NCI-H1436 treated with DMSO at 0.1 percent for 48 hours (cell line): ENCODE data around the gene ANGPTL2.

Source experiments
- DNase-seq: peaks from one replicate; lab custom pipeline; 2025; lab: John Stamatoyannopoulos, UW

The ANGPTL2 gene

GRCh38 chr9:127116957-127117356 lies 5.5 kb downstream of the ANGPTL2 start:
- DNase-seq: no peak

GRCh38 chr9:127116088-127116726 lies 6.2 kb downstream of the ANGPTL2 start:
- DNase-seq: no peak

- DNase-seq: no peak
These were observed 7.8 kb downstream of the ANGPTL2 start for GRCh38 chr9:127114606-127115005.

GRCh38 chr9:127113191-127113972 lies 9.1 kb downstream of the ANGPTL2 start:
- DNase-seq: no peak

- DNase-seq: no peak
These were observed 9.7 kb downstream of the ANGPTL2 start for GRCh38 chr9:127112735-127113161.

- DNase-seq: no peak
These were observed 10.4 kb downstream of the ANGPTL2 start for GRCh38 chr9:127112056-127112455.

- DNase-seq: no peak
These were observed 13.2 kb downstream of the ANGPTL2 start for GRCh38 chr9:127109212-127109711.

- DNase-seq: no peak
These were observed 14.2 kb downstream of the ANGPTL2 start for GRCh38 chr9:127107929-127108876.

- no peak for DNase-seq
These were observed 15.1 kb downstream of the ANGPTL2 start for GRCh38 chr9:127107171-127107928.

GRCh38 chr9:127106466-127106855 lies 16.0 kb downstream of the ANGPTL2 start:
- DNase-seq: no peak

- no peak for DNase-seq
These were observed 16.5 kb downstream of the ANGPTL2 start for GRCh38 chr9:127105805-127106465.

- DNase-seq: no peak
These were observed 17.7 kb downstream of the ANGPTL2 start for GRCh38 chr9:127104581-127105311.

GRCh38 chr9:127102788-127103187 lies 19.6 kb downstream of the ANGPTL2 start:
- DNase-seq: no peak

- no peak for DNase-seq
These were observed 20.3 kb downstream of the ANGPTL2 start for GRCh38 chr9:127102176-127102575.

GRCh38 chr9:127099664-127100063 lies 22.8 kb downstream of the ANGPTL2 start:
- DNase-seq: no peak

- no peak for DNase-seq
These were observed 23.4 kb downstream of the ANGPTL2 start for GRCh38 chr9:127098916-127099553.

- DNase-seq: no peak
These were observed 24.8 kb downstream of the ANGPTL2 start for GRCh38 chr9:127097683-127098082.

GRCh38 chr9:127096208-127096607 lies 26.2 kb downstream of the ANGPTL2 start:
- no peak for DNase-seq

- no peak for DNase-seq
These were observed 27.0 kb downstream of the ANGPTL2 start for GRCh38 chr9:127095411-127095810.
